Fibroblast of peridontal ligament (primary cell): ENCODE results near the gene NXN.
A peak's percentile ranks its signal among the peaks of the same experiment; 100 is the strongest.
"Not testable (repeated sequence)": the region's sequence is repeated elsewhere in the genome, so short reads cannot be mapped to it uniquely, and the experiment has no call there.

Source experiments
- DNase-seq: peaks from one replicate; pipeline ENCODE4 v3.0.0-alpha.2; 2010; ENCODE audit errors: extremely low read depth

The NXN gene

GRCh38 chr17:917941-918740 is 61.4 kb downstream of the NXN start:
- DNase-seq: peak; percentile 38

- no peak for DNase-seq
Measured at GRCh38 chr17:917391-917811, 62.2 kb downstream of the NXN start.

- no peak for DNase-seq
Measured at GRCh38 chr17:916315-916714, 63.3 kb downstream of the NXN start.

- DNase-seq: peak; percentile 88
Measured at GRCh38 chr17:915538-916201, 63.9 kb downstream of the NXN start.

GRCh38 chr17:914561-914960 is 65.0 kb downstream of the NXN start:
- DNase-seq: no peak

GRCh38 chr17:913207-913606 is 66.4 kb downstream of the NXN start:
- DNase-seq: no peak

- no peak for DNase-seq
Measured at GRCh38 chr17:909642-910323, 69.8 kb downstream of the NXN start.

GRCh38 chr17:907725-908124 is 71.9 kb downstream of the NXN start:
- no peak for DNase-seq

- DNase-seq: not testable (repeated sequence)
Measured at GRCh38 chr17:905708-906107, 73.9 kb downstream of the NXN start.

GRCh38 chr17:903691-904481 is 75.7 kb downstream of the NXN start:
- peak; percentile 98 for DNase-seq

GRCh38 chr17:902463-902862 is 77.1 kb downstream of the NXN start:
- no peak for DNase-seq

GRCh38 chr17:901964-902363 is 77.6 kb downstream of the NXN start:
- DNase-seq: no peak

GRCh38 chr17:901191-901950 is 78.2 kb downstream of the NXN start:
- peak; percentile 89 for DNase-seq

GRCh38 chr17:900336-900934 is 79.1 kb downstream of the NXN start:
- no peak for DNase-seq

GRCh38 chr17:897970-898619 is 81.5 kb downstream of the NXN start:
- no peak for DNase-seq

- DNase-seq: no peak
Measured at GRCh38 chr17:896953-897661, 82.5 kb downstream of the NXN start.

- DNase-seq: no peak
Measured at GRCh38 chr17:896454-896853, 83.1 kb downstream of the NXN start.

- DNase-seq: no peak
Measured at GRCh38 chr17:892958-893357, 86.6 kb downstream of the NXN start.

- no peak for DNase-seq
Measured at GRCh38 chr17:888998-889441, 90.6 kb downstream of the NXN start.
